Endothelial cell (in vitro differentiated cells): Measurements from ENCODE around the gene FAM9C. TPM values are rescaled to one million over a fixed set of nuclear protein-coding genes. Genes with fewer than 3 reads are reported as not detected.

ENCODE experiments used
- DNase-seq: peaks from one replicate; pipeline ENCODE4 v3.0.0; 2021; ENCODE audit warnings: low spot score
- H3K27ac Mint-ChIP-seq: one replicate; pipeline ENCODE4 v1.8.0; 2021; ENCODE audit warnings: mixed read lengths, inconsistent platforms; ENCODE audit not compliant: unreplicated experiment
- H3K27me3 Mint-ChIP-seq: one replicate; pipeline ENCODE4 v1.8.0; 2021; ENCODE audit warnings: mild to moderate bottlenecking, moderate library complexity, mixed read lengths, inconsistent platforms; ENCODE audit not compliant: unreplicated experiment
- H3K36me3 Mint-ChIP-seq: one replicate; pipeline ENCODE4 v1.8.0; 2021; ENCODE audit warnings: mild to moderate bottlenecking, low read depth, mixed read lengths, inconsistent platforms; ENCODE audit not compliant: unreplicated experiment
- H3K4me1 Mint-ChIP-seq: one replicate; pipeline ENCODE4 v1.8.0; 2021; ENCODE audit warnings: mild to moderate bottlenecking, mixed read lengths, inconsistent platforms; ENCODE audit not compliant: unreplicated experiment
- H3K4me3 Mint-ChIP-seq: one replicate; pipeline ENCODE4 v1.8.0; 2021; ENCODE audit warnings: mild to moderate bottlenecking, mixed read lengths, inconsistent platforms; ENCODE audit not compliant: unreplicated experiment
- H3K9me3 Mint-ChIP-seq: one replicate; pipeline ENCODE4 v1.8.0; 2021; ENCODE audit warnings: mixed read lengths, inconsistent platforms; ENCODE audit not compliant: unreplicated experiment
- CTCF ChIP-seq: fragments of 200-600 bp; sonication (generic); IDR thresholded peaks from one replicate; pipeline ENCODE4 v1.5.0; 2021; ENCODE audit warnings: antibody characterized with exemption; ENCODE audit not compliant: unreplicated experiment
- long read RNA-seq: library from polyadenylated mRNA; unstranded; transcript quantifications from one replicate; pipeline ENCODE4 v2.0.0, GENCODE V29; 2020; ENCODE audit not compliant: unreplicated experiment
- total RNA-seq: library from RNA; stranded (reverse); fragmentation: NEBNext Ultra II Directional; extraction: Animal tissue kit (Norgen Biotek cat#: 25700); gene quantifications from one replicate; pipeline ENCODE4 v1.2.1, GENCODE V29; 2021; ENCODE audit not compliant: unreplicated experiment

Gene FAM9C
- total RNA-seq, result not detected
- long read RNA-seq, result 0 reads

- Mint-ChIP-seq H3K36me3 (no peaks in the 10 kb centered on the region), H3K27me3 (peaks cover 2% of the 10 kb centered on the region), H3K4me1 (no peaks in the 10 kb centered on the region), H3K27ac (no peak within 1 kb of the TSS), H3K4me3 (no peak within 1 kb of the TSS), H3K9me3 (no peaks in the 10 kb centered on the region)
- no peak for DNase-seq
- TF ChIP-seq CTCF, result no peak
These were observed at the start of gene FAM9C for GRCh38 chrX:13044441-13044840. FAM9C (minus strand) TSS chrX:13044620; CDS start chrX:13043789, 831 bp downstream.

- Mint-ChIP-seq H3K36me3 (no peaks in the 10 kb centered on the region), H3K27me3 (peaks cover 2% of the 10 kb centered on the region), H3K4me3 (no peak overlapping the region), H3K4me1 (no peaks in the 10 kb centered on the region), H3K27ac (no peak overlapping the region), H3K9me3 (no peaks in the 10 kb centered on the region)
- TF ChIP-seq CTCF, result no peak
- no peak for DNase-seq
These were observed 49.2 kb upstream of the FAM9C start for GRCh38 chrX:13093529-13094140.

GRCh38 chrX:13092455-13092941, 48.1 kb upstream of the FAM9C start:
- no peaks in the 10 kb centered on the region for H3K9me3 Mint-ChIP-seq

GRCh38 chrX:13091111-13091765, 46.8 kb upstream of the FAM9C start:
- H3K27ac Mint-ChIP-seq, result no peak overlapping the region
- H3K4me3 Mint-ChIP-seq, result no peak overlapping the region
- no peaks in the 10 kb centered on the region for H3K9me3 Mint-ChIP-seq
- H3K27me3 Mint-ChIP-seq, result no peaks in the 10 kb centered on the region
- DNase-seq, result no peak
- H3K36me3 Mint-ChIP-seq, result no peaks in the 10 kb centered on the region
- no peak for TF ChIP-seq CTCF
- H3K4me1 Mint-ChIP-seq, result no peaks in the 10 kb centered on the region

More at GRCh38 chrX:13092455-13092941, 48.1 kb upstream of the FAM9C start:
- TF ChIP-seq CTCF, result no peak
- Mint-ChIP-seq H3K36me3 (no peaks in the 10 kb centered on the region), H3K27ac (no peak overlapping the region), H3K4me3 (no peak overlapping the region), H3K4me1 (no peaks in the 10 kb centered on the region), H3K27me3 (peaks cover 2% of the 10 kb centered on the region)
- no peak for DNase-seq
